Tibial artery (tissue), 4 donors: ENCODE measurements around the gene GSG1L.

Experiments
- DNase-seq, 2 donors: peaks; one replicate each; pipeline ENCODE4 v3.0.0-alpha.2; 2019
- H3K27ac ChIP-seq, 2 donors: fragments of 200-600 bp; sonication (generic) in 1 of 2; 1 replicate in 1 of 2; 2 replicates in 1 of 2; pipeline ENCODE4 v1.5.1; 2018 to 2019; ENCODE audit warnings: mild to moderate bottlenecking in 1 of 2
- H3K27me3 ChIP-seq, 2 donors: fragments of 200-600 bp; sonication (generic) in 1 of 2; one replicate each; pipeline versions ENCODE4 v1.5.1 to v1.6.0; 2016 to 2019
- H3K36me3 ChIP-seq, 3 donors: fragments of 200-600 bp; sonication (generic) in 2 of 3; one replicate each; pipeline ENCODE4 v1.5.1; 2016 to 2019; ENCODE audit warnings: mild to moderate bottlenecking in 2 of 3
- H3K4me1 ChIP-seq, 4 donors: fragments of 200-600 bp; sonication (generic) in 2 of 4; 1 replicate in 3 of 4; 2 replicates in 1 of 4; pipeline ENCODE4 v1.5.1; 2016 to 2019
- H3K4me3 ChIP-seq, 2 donors: fragments of 200-600 bp; sonication (generic) in 1 of 2; 1 replicate in 1 of 2; 2 replicates in 1 of 2; pipeline ENCODE4 v1.5.1; 2018 to 2019; ENCODE audit warnings: mild to moderate bottlenecking in 2 of 2
- H3K9me3 ChIP-seq, 3 donors: fragments of 200-600 bp; sonication (generic) in 1 of 3; one replicate each; pipeline ENCODE4 v1.5.1; 2016 to 2019
- CTCF ChIP-seq, 2 experiments: fragments of 200-600 bp in 1 of 2; fragments of 450-650 bp in 1 of 2; IDR thresholded peaks; one replicate each; pipeline ENCODE4 v1.5.1; 2017 to 2019; ENCODE audit warnings: antibody characterized with exemption in 2 of 2, mild to moderate bottlenecking in 1 of 2, moderate library complexity in 1 of 2
- intact Hi-C: fragments of 100-400 bp; cut with DNase I; formaldehyde crosslinking; loops from one replicate; pipeline ENCODE4 v1.15.0; 2023; ENCODE audit warnings: low total_unique reads

The GSG1L gene

GRCh38 chr16:27798241-27798640, 265.3 kb downstream of the GSG1L start:
- no peaks in the 10 kb centered on the region for H3K36me3 ChIP-seq
- H3K4me1 ChIP-seq = peaks cover 0 to 10% (median 3%) of the 10 kb centered on the region in 4 donors
- intact Hi-C loops = no loop called here
- H3K27me3 ChIP-seq = peaks cover 0 to 4% of the 10 kb centered on the region in 2 donors
- no peak for DNase-seq
- no peaks in the 10 kb centered on the region for H3K9me3 ChIP-seq
- no peak overlapping the region for H3K27ac ChIP-seq
- TF ChIP-seq CTCF (IDR thresholded peaks at IDR 0.05) = no peak
- H3K4me3 ChIP-seq = no peak overlapping the region

GRCh38 chr16:27795992-27796614, 267.4 kb downstream of the GSG1L start:
- Histone ChIP-seq H3K4me1 (peaks cover 0 to 32% (median 23%) of the 10 kb centered on the region in 4 donors), H3K4me3 (no peak overlapping the region), H3K36me3 (no peaks in the 10 kb centered on the region), H3K9me3 (no peaks in the 10 kb centered on the region), H3K27ac (no peak overlapping the region), H3K27me3 (no peaks in the 10 kb centered on the region)
- intact Hi-C loops = no loop called here
- TF ChIP-seq CTCF (IDR thresholded peaks at IDR 0.05) = no peak
- DNase-seq = no peak

DNA sequence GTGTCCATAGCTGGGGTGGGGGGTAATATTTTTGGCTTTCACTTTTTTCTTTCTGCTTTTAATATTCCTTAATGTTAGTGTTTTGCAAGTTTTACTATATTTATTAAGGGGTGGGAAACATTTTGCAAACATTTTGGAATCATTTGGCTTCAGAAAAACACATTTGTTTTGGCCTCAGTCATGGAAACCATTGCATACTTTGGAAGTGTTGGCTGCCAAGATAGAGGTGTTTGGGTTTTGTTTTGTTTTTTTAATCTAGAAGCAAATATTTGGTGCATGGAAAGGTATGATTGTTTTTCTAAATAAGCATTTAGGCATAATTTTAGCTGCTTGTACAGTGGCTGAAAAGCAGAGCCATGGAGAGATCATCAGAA, 270.3 kb downstream of the GSG1L start:
- H3K36me3 ChIP-seq = no peaks in the 10 kb centered on the region
- H3K4me1 ChIP-seq = peaks cover 0 to 40% (median 30%) of the 10 kb centered on the region in 4 donors
- no peaks in the 10 kb centered on the region for H3K9me3 ChIP-seq
- peak overlapping the region in 1 of 2 donors; percentile 19 for H3K27ac ChIP-seq
- H3K4me3 ChIP-seq = no peak overlapping the region
- intact Hi-C loops = no loop called here
- no peaks in the 10 kb centered on the region for H3K27me3 ChIP-seq
- DNase-seq = no peak
- no peak for TF ChIP-seq CTCF (IDR thresholded peaks at IDR 0.05)

DNA sequence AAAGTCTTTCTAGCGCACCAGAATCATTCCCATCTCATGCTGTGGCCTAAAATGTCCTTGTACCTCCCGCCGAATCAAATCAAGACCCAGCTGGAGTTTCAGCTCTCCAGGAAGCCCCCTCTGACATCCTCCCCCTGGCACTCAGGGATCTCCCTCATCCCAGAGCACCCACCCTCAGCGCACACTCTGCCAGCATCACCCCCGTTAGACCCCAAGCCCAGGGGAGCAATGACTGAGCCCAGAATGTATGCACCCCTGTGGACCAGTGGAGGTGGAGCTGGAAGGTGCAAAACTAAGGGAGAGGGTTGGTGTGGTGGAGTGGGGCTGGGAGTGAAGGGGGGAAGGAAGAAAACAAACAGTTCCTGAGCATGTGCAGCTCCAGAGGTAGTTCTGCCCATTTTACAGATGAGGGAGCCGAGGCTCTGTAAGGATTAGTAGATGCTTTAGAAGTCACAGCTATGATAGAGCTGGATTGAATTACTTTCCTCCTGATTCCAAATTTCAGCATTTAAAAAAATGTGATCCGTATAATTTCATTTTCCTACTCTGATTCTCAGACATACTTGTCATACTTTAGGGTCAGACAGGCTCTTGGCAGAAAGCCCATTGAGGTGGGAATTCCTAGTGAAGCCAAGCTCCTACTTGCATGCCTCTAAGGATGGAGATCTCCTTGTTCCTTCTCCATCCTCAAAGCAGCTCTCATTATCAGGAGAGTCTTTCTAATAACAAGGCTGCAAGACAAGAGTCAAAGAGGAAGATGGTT, 270.8 kb downstream of the GSG1L start:
- no peaks in the 10 kb centered on the region for H3K27me3 ChIP-seq
- H3K4me3 ChIP-seq = no peak overlapping the region
- no peaks in the 10 kb centered on the region for H3K36me3 ChIP-seq
- H3K4me1 ChIP-seq = peaks cover 0 to 40% (median 30%) of the 10 kb centered on the region in 4 donors
- intact Hi-C loops = no loop called here
- H3K27ac ChIP-seq = peak overlapping the region; percentile 18 to 49
- TF ChIP-seq CTCF (IDR thresholded peaks at IDR 0.05) = no peak
- no peaks in the 10 kb centered on the region for H3K9me3 ChIP-seq
- DNase-seq = no peak

- H3K27ac ChIP-seq = peak overlapping the region; percentile 10 to 49
- H3K36me3 ChIP-seq = no peaks in the 10 kb centered on the region
- TF ChIP-seq CTCF (IDR thresholded peaks at IDR 0.05) = no peak
- no peak for DNase-seq
- intact Hi-C loops = no loop called here
- H3K9me3 ChIP-seq = no peaks in the 10 kb centered on the region
- peaks cover 0 to 40% (median 32%) of the 10 kb centered on the region in 4 donors for H3K4me1 ChIP-seq
- no peak overlapping the region for H3K4me3 ChIP-seq
- no peaks in the 10 kb centered on the region for H3K27me3 ChIP-seq
Observed at GRCh38 chr16:27791404-27791719, 272.2 kb downstream of the GSG1L start.
